NT2/D1 (cell line): Measurements from ENCODE around the gene UPK3A.

ENCODE experiments used
- YY1 ChIP-seq: IDR thresholded peaks from 2 replicates; pipeline ENCODE4 v1.6.1; 2011; ENCODE audit not compliant: insufficient read length, insufficient read depth
- ZNF274 ChIP-seq: IDR thresholded peaks from 2 replicates; pipeline ENCODE4 v1.6.1; 2011; ENCODE audit warnings: mild to moderate bottlenecking, low read depth, low read length

- TF ChIP-seq YY1 = no peak
- TF ChIP-seq ZNF274 = no peak
These were observed 10.7 kb downstream of the UPK3A start for GRCh38 chr22:45295492-45295891.
